ENCODE measurements around the gene PTPN21. TPM values are rescaled to one million over a fixed set of nuclear protein-coding genes. Genes with fewer than 3 reads are reported as not detected.

Gene PTPN21
- total RNA-seq, 4 donors from 2014 or later: 6.5 to 37.7 (median 19.0) TPM

GRCh38 chr14:88547386-88547780 lies 7.4 kb downstream of the PTPN21 start:
- Histone ChIP-seq H3K36me3 (no peaks in the 10 kb centered on the region), H3K4me1 (peaks cover 0 to 2% of the 10 kb centered on the region in 2 donors), H3K4me3 (no peak overlapping the region), H3K27ac (no peak overlapping the region), H3K27me3 (no peaks in the 10 kb centered on the region), H3K9me3 (no peaks in the 10 kb centered on the region)
- DNase-seq: no peak
- intact Hi-C loops (cut with DNase I; ENCODE audit: low total_unique reads): no loop called here
- no peak for TF ChIP-seq POLR2A (IDR thresholded peaks at IDR 0.05)
- TF ChIP-seq, protein P1, sequence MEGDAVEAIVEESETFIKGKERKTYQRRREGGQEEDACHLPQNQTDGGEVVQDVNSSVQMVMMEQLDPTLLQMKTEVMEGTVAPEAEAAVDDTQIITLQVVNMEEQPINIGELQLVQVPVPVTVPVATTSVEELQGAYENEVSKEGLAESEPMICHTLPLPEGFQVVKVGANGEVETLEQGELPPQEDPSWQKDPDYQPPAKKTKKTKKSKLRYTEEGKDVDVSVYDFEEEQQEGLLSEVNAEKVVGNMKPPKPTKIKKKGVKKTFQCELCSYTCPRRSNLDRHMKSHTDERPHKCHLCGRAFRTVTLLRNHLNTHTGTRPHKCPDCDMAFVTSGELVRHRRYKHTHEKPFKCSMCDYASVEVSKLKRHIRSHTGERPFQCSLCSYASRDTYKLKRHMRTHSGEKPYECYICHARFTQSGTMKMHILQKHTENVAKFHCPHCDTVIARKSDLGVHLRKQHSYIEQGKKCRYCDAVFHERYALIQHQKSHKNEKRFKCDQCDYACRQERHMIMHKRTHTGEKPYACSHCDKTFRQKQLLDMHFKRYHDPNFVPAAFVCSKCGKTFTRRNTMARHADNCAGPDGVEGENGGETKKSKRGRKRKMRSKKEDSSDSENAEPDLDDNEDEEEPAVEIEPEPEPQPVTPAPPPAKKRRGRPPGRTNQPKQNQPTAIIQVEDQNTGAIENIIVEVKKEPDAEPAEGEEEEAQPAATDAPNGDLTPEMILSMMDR (IDR thresholded peaks at IDR 0.05): no peak

- Histone ChIP-seq H3K9me3 (no peaks in the 10 kb centered on the region), H3K36me3 (no peaks in the 10 kb centered on the region), H3K27ac (no peak overlapping the region), H3K4me3 (no peak overlapping the region), H3K4me1 (no peaks in the 10 kb centered on the region), H3K27me3 (no peaks in the 10 kb centered on the region)
- no peak for TF ChIP-seq POLR2A (IDR thresholded peaks at IDR 0.05)
- TF ChIP-seq, protein P1 (IDR thresholded peaks at IDR 0.05): no peak
- DNase-seq: no peak
- intact Hi-C loops (cut with DNase I; ENCODE audit: low total_unique reads): no loop called here
Observed at GRCh38 chr14:88546621-88547385, 8.0 kb downstream of the PTPN21 start.

DNA sequence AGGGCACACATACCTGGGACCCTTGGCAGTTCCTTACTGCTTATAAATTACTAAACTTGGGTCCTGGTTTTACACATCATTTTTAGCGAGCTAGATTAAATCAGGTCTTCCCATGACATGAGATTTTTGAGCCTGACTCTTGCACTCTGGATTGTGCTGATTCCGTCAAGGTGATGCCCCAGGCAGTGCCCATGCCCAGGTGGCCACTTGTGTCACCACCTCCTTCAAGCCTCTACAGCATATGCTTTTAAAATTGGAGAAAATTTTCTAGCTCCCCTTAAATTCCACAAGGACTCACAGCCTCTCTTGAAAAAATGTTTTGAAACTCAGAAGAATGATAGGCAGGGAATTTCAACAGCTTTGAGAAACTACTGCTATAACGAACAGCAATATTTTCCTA lies 9.6 kb downstream of the PTPN21 start:
- H3K27ac ChIP-seq: no peak overlapping the region
- H3K27me3 ChIP-seq: no peaks in the 10 kb centered on the region
- no peak for DNase-seq
- no peak overlapping the region for H3K4me3 ChIP-seq
- TF ChIP-seq, protein P1 (IDR thresholded peaks at IDR 0.05): no peak
- TF ChIP-seq POLR2A (IDR thresholded peaks at IDR 0.05): no peak
- no peaks in the 10 kb centered on the region for H3K36me3 ChIP-seq
- H3K9me3 ChIP-seq: no peaks in the 10 kb centered on the region
- H3K4me1 ChIP-seq: no peaks in the 10 kb centered on the region
- intact Hi-C loops (cut with DNase I; ENCODE audit: low total_unique reads): no loop called here

- H3K4me3 ChIP-seq: no peak overlapping the region
- no peak overlapping the region for H3K27ac ChIP-seq
- no peaks in the 10 kb centered on the region for H3K36me3 ChIP-seq
- H3K4me1 ChIP-seq: no peaks in the 10 kb centered on the region
- H3K27me3 ChIP-seq: no peaks in the 10 kb centered on the region
- no peak for DNase-seq
- intact Hi-C loops (cut with DNase I; ENCODE audit: low total_unique reads): no loop called here
- no peaks in the 10 kb centered on the region for H3K9me3 ChIP-seq
- TF ChIP-seq POLR2A (IDR thresholded peaks at IDR 0.05): no peak
- TF ChIP-seq, protein P1 (IDR thresholded peaks at IDR 0.05): no peak
Observed at GRCh38 chr14:88542857-88543795, 11.7 kb downstream of the PTPN21 start.

DNA sequence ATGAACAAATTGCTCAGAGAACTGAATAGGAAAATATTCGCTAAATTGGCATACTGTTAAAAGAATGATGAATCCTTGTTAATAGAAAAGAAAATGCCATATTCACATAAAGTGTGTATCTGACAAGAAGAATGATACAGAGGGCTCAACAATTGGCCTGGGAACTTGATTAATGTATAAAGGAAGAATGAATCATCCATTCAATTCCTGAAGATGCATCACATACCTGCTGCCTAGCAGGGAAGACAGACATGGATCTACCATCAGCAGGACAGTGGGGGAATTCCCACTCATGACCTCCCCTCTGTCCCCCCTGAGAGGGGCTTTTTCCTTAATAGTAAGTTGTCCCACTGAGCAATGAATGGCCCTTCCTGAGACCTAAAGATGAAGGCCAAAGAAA lies 13.5 kb downstream of the PTPN21 start:
- TF ChIP-seq, protein P1 (IDR thresholded peaks at IDR 0.05): no peak
- TF ChIP-seq POLR2A (IDR thresholded peaks at IDR 0.05): no peak
- no peak overlapping the region for H3K27ac ChIP-seq
- H3K4me3 ChIP-seq: no peak overlapping the region
- intact Hi-C loops (cut with DNase I; ENCODE audit: low total_unique reads): no loop called here
- no peaks in the 10 kb centered on the region for H3K36me3 ChIP-seq
- no peaks in the 10 kb centered on the region for H3K27me3 ChIP-seq
- DNase-seq: no peak
- H3K9me3 ChIP-seq: no peaks in the 10 kb centered on the region
- no peaks in the 10 kb centered on the region for H3K4me1 ChIP-seq

Measured in uterus (tissue), 4 donors.